ENCODE measurements around the gene PLBD2.

GRCh38 chr12:113347892-113348291, 10.5 kb upstream of the PLBD2 start:
- TF ChIP-seq CTCF (conservative IDR thresholded peaks at IDR 0.05 in 1 of 2, IDR thresholded peaks at IDR 0.05 in 1 of 2; ENCODE audit: low read depth in 1 of 2, low read length in 2 of 2) (no peak), EZH2 (IDR thresholded peaks at IDR 0.05; ENCODE audit: low read length, missing control alignments) (no peak)
